Measurements from ENCODE around the gene PGAP2. TPM values are rescaled to one million over a fixed set of nuclear protein-coding genes. Genes with fewer than 3 reads are reported as not detected.

PGAP2 gene
- total RNA-seq, 1 donor = 15.2 TPM

DNA sequence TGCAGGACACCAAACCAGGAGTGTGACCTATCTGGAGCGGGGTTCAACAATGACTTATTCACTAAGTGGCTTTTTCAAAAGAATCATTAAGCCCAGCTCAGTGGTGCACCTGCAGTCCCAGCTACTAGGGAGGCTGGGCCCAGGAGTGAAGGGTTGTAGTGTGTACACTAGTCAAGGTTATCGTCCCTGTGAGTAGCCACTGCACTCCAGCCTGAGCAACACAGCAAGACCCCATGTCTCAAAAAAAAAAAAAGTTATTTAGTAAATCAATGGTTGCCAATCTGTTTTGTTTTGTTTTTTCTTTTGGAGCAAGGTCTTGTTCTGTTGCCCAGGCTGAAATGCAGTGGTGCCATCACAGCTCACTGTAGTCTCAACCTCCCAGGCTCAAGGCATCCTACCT lies 24.5 kb downstream of the PGAP2 start:
- no peak overlapping the region for H3K4me3 ChIP-seq (ENCODE audit: low read depth, low read length)
- no peak for DNase-seq (ENCODE audit: low read depth)
- TF ChIP-seq, protein P1, sequence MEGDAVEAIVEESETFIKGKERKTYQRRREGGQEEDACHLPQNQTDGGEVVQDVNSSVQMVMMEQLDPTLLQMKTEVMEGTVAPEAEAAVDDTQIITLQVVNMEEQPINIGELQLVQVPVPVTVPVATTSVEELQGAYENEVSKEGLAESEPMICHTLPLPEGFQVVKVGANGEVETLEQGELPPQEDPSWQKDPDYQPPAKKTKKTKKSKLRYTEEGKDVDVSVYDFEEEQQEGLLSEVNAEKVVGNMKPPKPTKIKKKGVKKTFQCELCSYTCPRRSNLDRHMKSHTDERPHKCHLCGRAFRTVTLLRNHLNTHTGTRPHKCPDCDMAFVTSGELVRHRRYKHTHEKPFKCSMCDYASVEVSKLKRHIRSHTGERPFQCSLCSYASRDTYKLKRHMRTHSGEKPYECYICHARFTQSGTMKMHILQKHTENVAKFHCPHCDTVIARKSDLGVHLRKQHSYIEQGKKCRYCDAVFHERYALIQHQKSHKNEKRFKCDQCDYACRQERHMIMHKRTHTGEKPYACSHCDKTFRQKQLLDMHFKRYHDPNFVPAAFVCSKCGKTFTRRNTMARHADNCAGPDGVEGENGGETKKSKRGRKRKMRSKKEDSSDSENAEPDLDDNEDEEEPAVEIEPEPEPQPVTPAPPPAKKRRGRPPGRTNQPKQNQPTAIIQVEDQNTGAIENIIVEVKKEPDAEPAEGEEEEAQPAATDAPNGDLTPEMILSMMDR (IDR thresholded peaks at IDR 0.05; ENCODE audit: insufficient read depth, low read length) = no peak

DNA sequence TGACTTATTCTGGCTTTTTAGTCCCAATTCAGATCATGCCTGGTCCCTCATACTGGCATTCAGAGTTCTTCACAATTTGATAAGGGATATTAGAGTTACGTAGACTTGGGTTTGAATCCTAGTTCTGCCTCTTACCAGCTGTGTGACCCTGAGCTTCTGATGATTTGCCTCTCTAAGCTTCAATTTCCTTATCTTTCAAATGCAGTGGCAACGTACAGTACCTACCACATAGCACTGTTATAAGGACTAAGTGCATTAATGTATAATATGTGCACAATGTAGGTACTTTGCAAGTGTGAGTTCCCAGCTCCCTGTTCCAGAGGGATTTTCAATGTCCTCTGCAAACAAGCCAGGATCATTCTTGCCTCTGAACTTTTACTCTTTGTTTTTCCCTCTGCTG lies 25.1 kb downstream of the PGAP2 start:
- no peak overlapping the region for H3K4me3 ChIP-seq (ENCODE audit: low read depth, low read length)
- DNase-seq (ENCODE audit: low read depth) = no peak
- TF ChIP-seq, protein P1 (IDR thresholded peaks at IDR 0.05; ENCODE audit: insufficient read depth, low read length) = no peak

DNA sequence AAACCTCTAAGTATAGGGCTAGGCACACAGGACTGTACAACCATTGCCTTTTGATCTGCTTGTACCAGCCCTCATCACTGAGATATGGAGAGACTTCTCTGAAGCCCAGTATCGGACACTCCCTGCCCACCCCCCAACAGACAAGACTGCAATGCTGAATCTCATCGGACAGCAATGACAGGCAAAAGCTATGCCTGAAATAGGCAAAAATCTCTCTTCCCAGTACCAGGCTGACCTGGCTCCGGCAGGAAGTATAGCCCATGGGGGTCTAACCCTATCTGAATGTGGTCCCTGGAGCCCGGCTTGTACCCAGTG lies 25.9 kb downstream of the PGAP2 start:
- TF ChIP-seq, protein P1 (IDR thresholded peaks at IDR 0.05; ENCODE audit: insufficient read depth, low read length) = no peak
- H3K4me3 ChIP-seq (ENCODE audit: low read depth, low read length) = no peak overlapping the region
- no peak for DNase-seq (ENCODE audit: low read depth)

DNA sequence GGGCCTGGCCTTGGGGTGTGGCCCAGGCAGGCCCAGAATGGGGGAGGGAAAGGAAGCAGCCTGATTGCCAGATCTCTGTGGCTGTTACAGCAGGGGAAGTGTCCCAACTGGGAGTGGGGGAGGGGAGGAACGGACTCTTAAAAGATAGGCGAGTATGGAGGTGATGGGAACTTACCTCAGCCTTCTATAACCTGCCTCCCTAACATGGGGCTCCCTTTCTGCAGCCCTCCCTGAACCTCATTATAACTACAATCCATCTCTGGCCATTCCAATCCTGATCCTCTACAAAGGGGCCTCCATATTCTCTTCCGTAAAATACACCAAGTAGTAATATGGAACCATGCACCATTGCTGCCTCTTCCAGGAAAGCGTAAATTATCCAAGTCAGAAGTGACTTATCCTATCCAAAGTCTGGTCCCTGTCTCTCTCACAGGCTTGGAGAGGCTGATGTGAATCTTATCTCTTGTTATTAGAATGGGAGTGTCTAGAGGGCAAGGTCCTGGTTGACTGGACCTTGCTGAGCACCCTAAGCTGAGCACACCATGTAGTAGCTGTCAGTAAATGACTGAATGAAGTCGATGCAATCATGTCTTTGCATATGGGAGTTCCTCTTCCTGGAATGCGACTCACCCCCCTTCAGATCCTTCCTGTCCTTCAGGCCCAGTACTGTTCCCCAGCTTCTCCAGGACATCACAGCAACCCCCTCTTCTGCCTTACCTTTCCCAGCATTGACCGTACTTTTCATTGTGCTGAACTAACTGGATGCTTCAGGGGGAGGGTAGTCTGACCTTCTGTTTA lies 26.5 kb downstream of the PGAP2 start:
- TF ChIP-seq, protein P1 (IDR thresholded peaks at IDR 0.05; ENCODE audit: insufficient read depth, low read length) = no peak
- H3K4me3 ChIP-seq (ENCODE audit: low read depth, low read length) = no peak overlapping the region
- DNase-seq (ENCODE audit: low read depth) = no peak

DNA sequence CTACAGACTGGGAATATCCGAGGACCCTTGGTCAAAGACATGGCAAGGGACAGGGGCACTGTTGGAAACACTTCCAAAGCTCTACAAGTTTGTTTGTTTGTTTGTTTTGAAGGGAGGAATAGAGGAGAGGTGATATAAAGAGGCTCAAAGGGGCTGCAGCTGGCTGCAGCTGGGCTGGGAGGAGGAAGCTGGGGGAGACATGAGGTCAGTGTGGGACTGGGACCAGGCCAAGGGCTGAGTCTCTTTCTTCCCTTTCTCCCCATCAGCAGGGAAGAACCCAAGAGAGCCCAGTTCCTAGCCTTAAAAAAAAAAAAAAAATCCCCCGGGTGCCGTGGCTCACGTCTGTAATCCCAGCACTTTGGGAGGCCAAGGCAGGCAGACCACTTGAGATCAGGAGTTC lies 27.4 kb downstream of the PGAP2 start:
- TF ChIP-seq, protein P1 (IDR thresholded peaks at IDR 0.05; ENCODE audit: insufficient read depth, low read length) = no peak
- no peak for DNase-seq (ENCODE audit: low read depth)
- H3K4me3 ChIP-seq (ENCODE audit: low read depth, low read length) = no peak overlapping the region

DNA sequence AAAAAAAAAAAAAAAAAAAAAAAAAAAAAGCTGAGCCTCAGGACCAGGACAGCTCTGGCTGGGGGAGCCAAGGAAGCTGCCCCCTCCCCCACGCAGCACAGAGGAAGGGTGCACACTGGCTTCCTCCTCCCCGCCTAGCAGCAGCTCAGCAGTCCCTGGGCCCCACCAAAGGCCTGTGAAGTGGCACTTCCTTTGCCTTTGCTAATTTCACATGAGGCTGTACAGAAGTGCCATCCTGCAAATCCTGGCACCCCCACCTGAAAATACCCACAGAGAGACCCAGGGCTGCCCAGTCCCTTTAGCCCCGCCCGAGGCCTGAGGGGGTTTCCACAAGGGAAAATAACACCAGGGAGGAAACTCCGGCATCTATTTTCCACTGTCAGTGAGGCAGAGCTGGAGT lies 28.5 kb downstream of the PGAP2 start:
- no peak for DNase-seq (ENCODE audit: low read depth)
- TF ChIP-seq, protein P1 (IDR thresholded peaks at IDR 0.05; ENCODE audit: insufficient read depth, low read length) = no peak
- no peak overlapping the region for H3K4me3 ChIP-seq (ENCODE audit: low read depth, low read length)

DNA sequence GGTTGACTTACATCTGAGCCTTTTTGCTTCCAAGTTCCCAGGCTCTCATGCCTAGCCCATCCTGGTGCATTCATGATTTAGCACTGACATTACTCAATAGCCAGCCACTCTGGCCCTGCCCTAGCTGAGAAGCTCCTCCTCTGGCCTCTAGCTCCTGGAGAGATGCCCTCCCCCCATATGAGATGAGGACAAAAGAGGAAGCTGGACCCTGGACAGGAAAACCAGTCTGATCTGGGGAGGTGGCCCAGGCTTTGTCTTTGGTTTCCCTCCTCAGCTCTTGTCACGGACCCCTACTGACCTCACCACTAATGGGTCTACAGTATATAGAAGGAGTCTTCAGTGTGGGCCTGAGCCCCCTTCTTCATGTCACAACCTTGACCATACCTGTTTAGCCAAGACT lies 29.4 kb downstream of the PGAP2 start:
- H3K4me3 ChIP-seq (ENCODE audit: low read depth, low read length) = no peak overlapping the region
- DNase-seq (ENCODE audit: low read depth) = no peak
- TF ChIP-seq, protein P1 (IDR thresholded peaks at IDR 0.05; ENCODE audit: insufficient read depth, low read length) = no peak
